OCI-LY7 (cell line): Measurements from ENCODE around the gene MAGI1. TPM values are rescaled to one million over a fixed set of nuclear protein-coding genes. Genes with fewer than 3 reads are reported as not detected.

Experiments used
- BruUV-seq: library from RNA; stranded (reverse); fragments of 400-500 nt; replicated peaks from 2 replicates; lab custom pipeline; 2021; lab: Mats Ljungman, UMichigan
- CTCF ChIA-PET: fragments of 300-600 bp; sonication (Branson Sonifier 250); formaldehyde crosslinking; loops from one replicate; lab custom pipeline; 2022; ENCODE audit warnings: antibody characterized with exemption; ENCODE audit not compliant: unreplicated experiment; lab: Charles Lee
- POLR2A ChIA-PET: fragments of 300-600 bp; sonication (Branson Sonifier 250); formaldehyde crosslinking; loops from one replicate; lab custom pipeline; 2022; ENCODE audit warnings: antibody characterized with exemption; lab: Charles Lee
- DNase-seq: peaks from one replicate; pipeline ENCODE4 v3.0.0-alpha.2; 2015; ENCODE audit warnings: low spot score
- H2AFZ ChIP-seq: fragments of 200-600 bp; sonication (generic), shearing (Covaris generic); 2 replicates; pipeline ENCODE4 v1.6.1; 2014; ENCODE audit warnings: mild to moderate bottlenecking, antibody characterized with exemption, low read length, moderate library complexity
- H3K27ac ChIP-seq: fragments of 200-600 bp; sonication (generic); 2 replicates; pipeline ENCODE4 v1.5.1; 2014; ENCODE audit warnings: mixed run types, low read depth, mild to moderate bottlenecking, moderate library complexity, low read length, inconsistent platforms; ENCODE audit not compliant: poor library complexity, severe bottlenecking
- H3K36me3 ChIP-seq: fragments of 200-600 bp; sonication (generic); 2 replicates; pipeline ENCODE4 v1.6.1; 2014; ENCODE audit warnings: mild to moderate bottlenecking, antibody characterized with exemption, low read length, moderate library complexity, mixed read lengths; ENCODE audit not compliant: insufficient read depth
- H3K4me1 ChIP-seq: fragments of 200-600 bp; sonication (generic); 2 replicates; pipeline ENCODE4 v1.5.1; 2014; ENCODE audit warnings: mild to moderate bottlenecking, low read length; ENCODE audit not compliant: insufficient read depth, poor library complexity, severe bottlenecking
- H3K4me2 ChIP-seq: fragments of 200-600 bp; sonication (generic); 2 replicates; pipeline ENCODE4 v1.6.1; 2014; ENCODE audit warnings: mild to moderate bottlenecking, low read length
- H3K4me3 ChIP-seq: fragments of 200-600 bp; sonication (generic); 2 replicates; pipeline ENCODE4 v1.5.1; 2014; ENCODE audit warnings: mild to moderate bottlenecking, low read depth, low read length; ENCODE audit not compliant: poor library complexity, severe bottlenecking
- H3K79me2 ChIP-seq: fragments of 200-600 bp; sonication (generic); 2 replicates; pipeline ENCODE4 v1.6.1; 2016; ENCODE audit warnings: low read depth, mild to moderate bottlenecking, low read length, moderate library complexity, mixed read lengths; ENCODE audit not compliant: insufficient read depth
- H3K9me2 ChIP-seq: fragments of 200-600 bp; sonication (generic); 2 replicates; pipeline ENCODE4 v1.6.1; 2016; ENCODE audit warnings: mild to moderate bottlenecking, low read length, mixed read lengths; ENCODE audit not compliant: insufficient read depth
- H3K9me3 ChIP-seq: fragments of 200-600 bp; sonication (generic); 2 replicates; pipeline ENCODE4 v1.6.1; 2014; ENCODE audit warnings: mild to moderate bottlenecking, mixed run types, low read length, mixed read lengths
- H4K20me1 ChIP-seq: fragments of 200-600 bp; sonication (generic); 2 replicates; pipeline ENCODE4 v1.6.1; 2014; ENCODE audit warnings: mild to moderate bottlenecking, antibody characterized with exemption, low read length, moderate library complexity, mixed read lengths; ENCODE audit not compliant: insufficient read depth
- EZH2phosphoT487 ChIP-seq: fragments of 200-600 bp; sonication (generic); IDR thresholded peaks from 2 replicates; pipeline ENCODE4 v1.6.1; 2018; ENCODE audit warnings: low read depth, borderline replicate concordance, mild to moderate bottlenecking, mixed run types, antibody characterized with exemption, low read length, moderate library complexity, mixed read lengths
- intact Hi-C: fragments of 100-400 bp; cut with micrococcal nuclease; formaldehyde crosslinking; loops from one replicate; pipeline ENCODE4 v1.10.0; 2022; ENCODE audit not compliant: unreplicated experiment
- total RNA-seq, 2 experiments: library from RNA; depleted of rRNA in 1 of 2; stranded (reverse); fragments of >200 nt in 1 of 2; shearing (Covaris generic) in 1 of 2; gene quantifications; 2 replicates each; pipeline ENCODE4 v1.2.3, GENCODE V29; 2014 to 2022
- TF ChIP-seq, protein P1 (sequence below): fragments of 200-600 bp; sonication (generic); conservative IDR thresholded peaks from 2 replicates; pipeline ENCODE4 v1.5.1; 2014; ENCODE audit warnings: mild to moderate bottlenecking, antibody characterized with exemption, low read length, moderate library complexity, mixed read lengths

MAGI1 gene
- total RNA-seq, 2 experiments from 2014 or later: 0.63 to 2.5 TPM

DNA sequence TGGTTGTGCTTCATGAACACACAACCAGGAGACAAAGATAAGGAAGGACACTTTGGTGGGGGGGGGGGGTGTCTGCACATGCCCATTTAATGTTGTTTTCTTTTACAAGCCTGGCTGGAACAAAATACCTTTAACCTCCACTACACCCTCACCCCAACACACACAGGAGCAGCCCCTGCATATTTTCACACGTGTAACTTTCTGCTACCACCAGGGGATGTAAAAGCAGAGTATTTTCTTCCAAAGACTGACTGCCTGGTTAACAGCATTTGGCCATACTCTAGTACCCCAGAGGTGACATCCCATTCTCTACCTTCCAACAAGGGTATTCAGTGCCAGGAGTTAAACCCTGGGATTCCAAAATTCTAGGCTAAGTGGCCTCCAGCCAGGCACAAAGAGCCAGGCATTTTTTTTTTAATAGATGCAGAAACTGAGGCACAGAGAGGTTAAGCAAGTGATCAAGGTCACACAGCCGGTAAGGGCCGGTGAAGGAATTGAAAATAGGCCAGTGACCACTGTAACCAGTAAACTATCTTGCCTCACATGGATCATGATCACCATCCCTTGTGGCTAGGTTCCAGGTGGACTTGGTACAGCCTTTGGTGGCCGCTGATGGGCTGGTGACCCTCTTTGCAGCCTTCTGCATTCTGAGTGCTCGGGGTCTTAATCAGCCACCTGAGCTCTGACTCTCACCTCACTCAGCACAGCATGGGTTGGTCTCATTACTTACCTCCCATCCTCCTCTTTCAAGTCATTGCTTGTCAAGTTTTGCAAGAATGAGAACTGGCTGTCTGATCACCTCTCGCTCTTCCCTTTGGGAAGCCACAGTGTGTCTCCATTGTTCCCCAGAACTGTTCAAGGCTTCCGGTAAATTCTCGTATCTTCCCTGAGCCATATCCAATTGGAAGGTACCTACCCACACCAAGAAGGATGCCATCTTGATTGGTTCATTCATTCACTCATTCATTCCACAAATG is 20.4 kb downstream of the MAGI1 start:
- H3K79me2 ChIP-seq: no peaks in the 10 kb centered on the region
- ChIA-PET CTCF (no interaction called here), POLR2A (no interaction called here)
- no peaks in the 10 kb centered on the region for H3K36me3 ChIP-seq
- no peaks in the 10 kb centered on the region for H3K9me2 ChIP-seq
- no peak overlapping the region for H2AFZ ChIP-seq
- no peak overlapping the region for H3K27ac ChIP-seq
- no TSS peak for BruUV-seq
- H4K20me1 ChIP-seq: no peaks in the 10 kb centered on the region
- H3K4me3 ChIP-seq: no peak overlapping the region
- no peak for DNase-seq
- H3K4me2 ChIP-seq: no peak overlapping the region
- intact Hi-C loops: no loop called here
- no peaks in the 10 kb centered on the region for H3K4me1 ChIP-seq
- TF ChIP-seq, protein P1, sequence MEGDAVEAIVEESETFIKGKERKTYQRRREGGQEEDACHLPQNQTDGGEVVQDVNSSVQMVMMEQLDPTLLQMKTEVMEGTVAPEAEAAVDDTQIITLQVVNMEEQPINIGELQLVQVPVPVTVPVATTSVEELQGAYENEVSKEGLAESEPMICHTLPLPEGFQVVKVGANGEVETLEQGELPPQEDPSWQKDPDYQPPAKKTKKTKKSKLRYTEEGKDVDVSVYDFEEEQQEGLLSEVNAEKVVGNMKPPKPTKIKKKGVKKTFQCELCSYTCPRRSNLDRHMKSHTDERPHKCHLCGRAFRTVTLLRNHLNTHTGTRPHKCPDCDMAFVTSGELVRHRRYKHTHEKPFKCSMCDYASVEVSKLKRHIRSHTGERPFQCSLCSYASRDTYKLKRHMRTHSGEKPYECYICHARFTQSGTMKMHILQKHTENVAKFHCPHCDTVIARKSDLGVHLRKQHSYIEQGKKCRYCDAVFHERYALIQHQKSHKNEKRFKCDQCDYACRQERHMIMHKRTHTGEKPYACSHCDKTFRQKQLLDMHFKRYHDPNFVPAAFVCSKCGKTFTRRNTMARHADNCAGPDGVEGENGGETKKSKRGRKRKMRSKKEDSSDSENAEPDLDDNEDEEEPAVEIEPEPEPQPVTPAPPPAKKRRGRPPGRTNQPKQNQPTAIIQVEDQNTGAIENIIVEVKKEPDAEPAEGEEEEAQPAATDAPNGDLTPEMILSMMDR: no peak
- TF ChIP-seq EZH2phosphoT487: no peak
- no peaks in the 10 kb centered on the region for H3K9me3 ChIP-seq

GRCh38 chr3:66017591-66017990 is 21.1 kb downstream of the MAGI1 start:
- TF ChIP-seq, protein P1: no peak
- no peak for TF ChIP-seq EZH2phosphoT487
- POLR2A ChIA-PET: no interaction called here
- no peak overlapping the region for H3K4me2 ChIP-seq
- no peak overlapping the region for H3K4me3 ChIP-seq
- H3K79me2 ChIP-seq: no peaks in the 10 kb centered on the region
- no peaks in the 10 kb centered on the region for H3K36me3 ChIP-seq
- H4K20me1 ChIP-seq: no peaks in the 10 kb centered on the region
- no TSS peak for BruUV-seq
- H3K9me3 ChIP-seq: no peaks in the 10 kb centered on the region
- H3K9me2 ChIP-seq: no peaks in the 10 kb centered on the region
- H2AFZ ChIP-seq: no peak overlapping the region
- no peak overlapping the region for H3K27ac ChIP-seq
- no peak for DNase-seq
- H3K4me1 ChIP-seq: no peaks in the 10 kb centered on the region
- intact Hi-C loops: no loop called here
- CTCF ChIA-PET: interaction anchor here (0.6 kb wide), 1 partner anchor 130 kb away, joined by 3 read pairs; no protein-coding TSS in a partner anchor

- no peak overlapping the region for H3K4me3 ChIP-seq
- no peaks in the 10 kb centered on the region for H3K9me3 ChIP-seq
- no TSS peak for BruUV-seq
- no peak for DNase-seq
- POLR2A ChIA-PET: no interaction called here
- H3K4me1 ChIP-seq: no peaks in the 10 kb centered on the region
- H3K27ac ChIP-seq: no peak overlapping the region
- H4K20me1 ChIP-seq: no peaks in the 10 kb centered on the region
- H2AFZ ChIP-seq: no peak overlapping the region
- no peak overlapping the region for H3K4me2 ChIP-seq
- H3K79me2 ChIP-seq: no peaks in the 10 kb centered on the region
- TF ChIP-seq, protein P1: no peak
- TF ChIP-seq EZH2phosphoT487: no peak
- intact Hi-C loops: no loop called here
- H3K36me3 ChIP-seq: no peaks in the 10 kb centered on the region
- no peaks in the 10 kb centered on the region for H3K9me2 ChIP-seq
- CTCF ChIA-PET: interaction anchor here (0.6 kb wide), 1 partner anchor 129 kb away, joined by 3 read pairs; no protein-coding TSS in a partner anchor
Observed at GRCh38 chr3:66017084-66017483, 21.6 kb downstream of the MAGI1 start.
